CD4-positive, alpha-beta T cell treated with Interleukin-17A for 4 hours (primary cell): ENCODE results near the gene NVL.
"Not testable (repeated sequence)": the region's sequence is repeated elsewhere in the genome, so short reads cannot be mapped to it uniquely, and the experiment has no call there.

Experiments
- DNase-seq: peaks from one replicate; pipeline ENCODE4 v3.0.0-alpha.2; 2020; ENCODE audit warnings: mixed read lengths

Gene NVL

GRCh38 chr1:224333939-224334786 lies 4.2 kb upstream of the NVL start:
- no peak for DNase-seq

- DNase-seq: peak; percentile 38
Observed at GRCh38 chr1:224333309-224333926, 3.4 kb upstream of the NVL start.

GRCh38 chr1:224331824-224332223 lies 1.9 kb upstream of the NVL start:
- no peak for DNase-seq

- no peak for DNase-seq
Observed at GRCh38 chr1:224331326-224331725, 1.4 kb upstream of the NVL start.

GRCh38 chr1:224329484-224329841 lies 509 bp downstream of the NVL start:
- no peak for DNase-seq

GRCh38 chr1:224328644-224329043 lies 1.3 kb downstream of the NVL start:
- DNase-seq: no peak

- DNase-seq: no peak
Observed at GRCh38 chr1:224325959-224326358, 4.0 kb downstream of the NVL start.

GRCh38 chr1:224321706-224322105 lies 8.3 kb downstream of the NVL start:
- DNase-seq: no peak

- no peak for DNase-seq
Observed at GRCh38 chr1:224317383-224318045, 12.5 kb downstream of the NVL start.

- DNase-seq: no peak
Observed at GRCh38 chr1:224312025-224312424, 17.9 kb downstream of the NVL start.

- not testable (repeated sequence) for DNase-seq
Observed at GRCh38 chr1:224311503-224311902, 18.5 kb downstream of the NVL start.

GRCh38 chr1:224308064-224308463 lies 21.9 kb downstream of the NVL start:
- DNase-seq: no peak

GRCh38 chr1:224304767-224305166 lies 25.2 kb downstream of the NVL start:
- DNase-seq: no peak

- no peak for DNase-seq
Observed at GRCh38 chr1:224302947-224303346, 27.0 kb downstream of the NVL start.

- DNase-seq: no peak
Observed at GRCh38 chr1:224301391-224301790, 28.6 kb downstream of the NVL start.

GRCh38 chr1:224300346-224300745 lies 29.6 kb downstream of the NVL start:
- no peak for DNase-seq

- DNase-seq: no peak
Observed at GRCh38 chr1:224298346-224299330, 31.3 kb downstream of the NVL start.

- no peak for DNase-seq
Observed at GRCh38 chr1:224294775-224295174, 35.2 kb downstream of the NVL start.

- DNase-seq: no peak
Observed at GRCh38 chr1:224292419-224292818, 37.6 kb downstream of the NVL start.

GRCh38 chr1:224289396-224289795 lies 40.6 kb downstream of the NVL start:
- no peak for DNase-seq

- DNase-seq: no peak
Observed at GRCh38 chr1:224287714-224288113, 42.3 kb downstream of the NVL start.

- no peak for DNase-seq
Observed at GRCh38 chr1:224282140-224282539, 47.8 kb downstream of the NVL start.
